Body of pancreas (tissue), 4 donors: ENCODE results near the gene MKS1. TPM values are rescaled to one million over a fixed set of nuclear protein-coding genes. Genes with fewer than 3 reads are reported as not detected.

Experiments used
- ATAC-seq: fragments of 150-250 bp; one replicate; pipeline ENCODE4 v1.9.1; 2016
- DNase-seq, 4 donors: peaks; one replicate each; pipeline ENCODE4 v3.0.0-alpha.2; 2019
- H3K27ac ChIP-seq, 4 donors: fragments of 200-600 bp; sonication (generic); 1 replicate in 3 of 4; 2 replicates in 1 of 4; pipeline versions ENCODE4 v1.5.1 to v1.6.1; 2016 to 2019; ENCODE audit warnings: mild to moderate bottlenecking in 1 of 4, mixed read lengths in 1 of 4, moderate library complexity in 1 of 4
- H3K27me3 ChIP-seq, 2 donors: fragments of 200-600 bp; sonication (generic); one replicate each; pipeline ENCODE4 v1.6.0; 2016; ENCODE audit warnings: mild to moderate bottlenecking in 1 of 2
- H3K36me3 ChIP-seq, 2 donors: fragments of 200-600 bp; sonication (generic); replicated peaks in 1 of 2; 2 replicates each; pipeline ENCODE4 v1.5.1; 2016; ENCODE audit warnings: low read depth in 2 of 2; ENCODE audit not compliant: insufficient read depth in 1 of 2
- H3K4me1 ChIP-seq: fragments of 200-600 bp; sonication (generic); one replicate; pipeline ENCODE4 v1.6.0; 2016
- H3K4me3 ChIP-seq, 2 donors: fragments of 200-600 bp; sonication (generic); 1 replicate in 1 of 2; 2 replicates in 1 of 2; pipeline ENCODE4 v1.5.1; 2016 to 2019
- H3K9me3 ChIP-seq, 3 donors: fragments of 200-600 bp; sonication (generic); 1 replicate in 2 of 3; 2 replicates in 1 of 3; pipeline ENCODE4 v1.5.1; 2016
- POLR2A ChIP-seq, 3 donors: fragments of 450-650 bp; IDR thresholded peaks; one replicate each; pipeline ENCODE4 v1.6.1; 2016; ENCODE audit warnings: antibody characterized with exemption in 3 of 3, mild to moderate bottlenecking in 2 of 3
- WGBS, 2 donors: methylation state at CpG; one replicate each; pipeline ENCODE4 v1.1.5; 2017; 5-methylcytosine and 5-hydroxymethylcytosine counted together
- intact Hi-C: fragments of 100-400 bp; cut with DNase I; formaldehyde crosslinking; loops from one replicate; pipeline ENCODE4 v1.15.1; 2023
- total RNA-seq, 2 donors: library from RNA; depleted of rRNA; stranded (reverse); fragments of >200 nt; gene quantifications; one replicate each; pipeline ENCODE4 v1.1.0, GENCODE V29; 2016
- TF ChIP-seq, protein P1 (sequence below), 7 experiments: fragments of 450-650 bp in 4 of 7; fragments of 200-600 bp in 3 of 7; sonication (generic) in 3 of 7; IDR thresholded peaks; one replicate each; pipeline ENCODE4 v1.5.1; 2016 to 2019; ENCODE audit warnings: antibody characterized with exemption in 7 of 7

The MKS1 gene
- total RNA-seq, 2 donors from 2014 or later, result 14.2 to 15.0 TPM

- intact Hi-C loops, result no loop called here
- peak in 1 of 4 donors; percentile 42 for DNase-seq
Measured at GRCh38 chr17:58232707-58233156, 13.7 kb upstream of the MKS1 start.

GRCh38 chr17:58231641-58232040 lies 12.6 kb upstream of the MKS1 start:
- Histone ChIP-seq H3K9me3 (no peaks in the 10 kb centered on the region), H3K27me3 (no peaks in the 10 kb centered on the region), H3K4me1 (no peaks in the 10 kb centered on the region), H3K4me3 (no peak overlapping the region), H3K27ac (no peak overlapping the region), H3K36me3 (no peaks in the 10 kb centered on the region)
- intact Hi-C loops, result no loop called here
- DNase-seq (no peak), ATAC-seq (no peak)
- WGBS, 2 donors, result 44 to 56% methylated on average over 2 of the region's 2 CpGs
- TF ChIP-seq, protein P1, sequence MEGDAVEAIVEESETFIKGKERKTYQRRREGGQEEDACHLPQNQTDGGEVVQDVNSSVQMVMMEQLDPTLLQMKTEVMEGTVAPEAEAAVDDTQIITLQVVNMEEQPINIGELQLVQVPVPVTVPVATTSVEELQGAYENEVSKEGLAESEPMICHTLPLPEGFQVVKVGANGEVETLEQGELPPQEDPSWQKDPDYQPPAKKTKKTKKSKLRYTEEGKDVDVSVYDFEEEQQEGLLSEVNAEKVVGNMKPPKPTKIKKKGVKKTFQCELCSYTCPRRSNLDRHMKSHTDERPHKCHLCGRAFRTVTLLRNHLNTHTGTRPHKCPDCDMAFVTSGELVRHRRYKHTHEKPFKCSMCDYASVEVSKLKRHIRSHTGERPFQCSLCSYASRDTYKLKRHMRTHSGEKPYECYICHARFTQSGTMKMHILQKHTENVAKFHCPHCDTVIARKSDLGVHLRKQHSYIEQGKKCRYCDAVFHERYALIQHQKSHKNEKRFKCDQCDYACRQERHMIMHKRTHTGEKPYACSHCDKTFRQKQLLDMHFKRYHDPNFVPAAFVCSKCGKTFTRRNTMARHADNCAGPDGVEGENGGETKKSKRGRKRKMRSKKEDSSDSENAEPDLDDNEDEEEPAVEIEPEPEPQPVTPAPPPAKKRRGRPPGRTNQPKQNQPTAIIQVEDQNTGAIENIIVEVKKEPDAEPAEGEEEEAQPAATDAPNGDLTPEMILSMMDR (IDR thresholded peaks at IDR 0.05), result no peak
- TF ChIP-seq POLR2A (IDR thresholded peaks at IDR 0.05), result no peak

More at GRCh38 chr17:58232707-58233156, 13.7 kb upstream of the MKS1 start:
- Histone ChIP-seq H3K27ac (peak overlapping the region in 1 of 4 donors; percentile 14), H3K36me3 (no peaks in the 10 kb centered on the region), H3K4me3 (no peak overlapping the region), H3K9me3 (no peaks in the 10 kb centered on the region), H3K27me3 (no peaks in the 10 kb centered on the region), H3K4me1 (no peaks in the 10 kb centered on the region)
- 56 to 78% methylated on average over 7 to 12 of the region's 12 CpGs for WGBS, 2 donors
- peak; percentile 24 for ATAC-seq
- TF ChIP-seq POLR2A (IDR thresholded peaks at IDR 0.05), result no peak
- TF ChIP-seq, protein P1 (IDR thresholded peaks at IDR 0.05), result no peak

- intact Hi-C loops, result no loop called here
Measured at GRCh38 chr17:58229881-58230280, 10.8 kb upstream of the MKS1 start.

DNA sequence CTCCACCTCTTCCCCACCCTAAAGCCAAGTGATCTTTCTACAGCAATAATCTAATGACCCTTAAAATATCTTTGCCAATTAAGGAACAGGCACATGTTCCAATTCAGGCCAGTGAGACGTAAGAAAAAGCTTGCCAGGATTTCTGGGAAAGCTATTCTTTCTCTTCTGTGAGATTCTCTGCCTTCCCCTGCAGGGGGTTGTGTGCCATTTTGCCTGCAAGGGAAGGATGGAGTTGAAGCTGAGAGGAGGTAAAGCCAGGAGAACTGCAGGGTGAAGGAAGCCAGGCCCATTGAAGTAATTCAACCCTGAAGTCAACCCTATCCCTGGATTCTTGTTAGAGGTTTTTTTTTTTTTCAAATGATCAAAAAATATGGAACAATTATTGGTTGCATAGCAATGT lies 10.3 kb upstream of the MKS1 start:
- Histone ChIP-seq H3K27me3 (no peaks in the 10 kb centered on the region), H3K4me3 (no peak overlapping the region), H3K9me3 (no peaks in the 10 kb centered on the region), H3K4me1 (no peaks in the 10 kb centered on the region), H3K27ac (no peak overlapping the region), H3K36me3 (no peaks in the 10 kb centered on the region)
- intact Hi-C loops, result no loop called here
- WGBS, 2 donors, result 73 to 76% methylated on average over 1 of the region's 1 CpG
- no peak for DNase-seq
- no peak for ATAC-seq
- TF ChIP-seq, protein P1 (IDR thresholded peaks at IDR 0.05), result no peak
- no peak for TF ChIP-seq POLR2A (IDR thresholded peaks at IDR 0.05)

More at GRCh38 chr17:58229881-58230280, 10.8 kb upstream of the MKS1 start:
- ATAC-seq (no peak), DNase-seq (no peak)
- Histone ChIP-seq H3K27me3 (no peaks in the 10 kb centered on the region), H3K4me1 (no peaks in the 10 kb centered on the region), H3K9me3 (no peaks in the 10 kb centered on the region), H3K27ac (no peak overlapping the region), H3K4me3 (no peak overlapping the region), H3K36me3 (no peaks in the 10 kb centered on the region)
- TF ChIP-seq, protein P1 (IDR thresholded peaks at IDR 0.05), result no peak
- no peak for TF ChIP-seq POLR2A (IDR thresholded peaks at IDR 0.05)
- WGBS, 2 donors, result 86 to 93% methylated on average over 4 of the region's 4 CpGs

DNA sequence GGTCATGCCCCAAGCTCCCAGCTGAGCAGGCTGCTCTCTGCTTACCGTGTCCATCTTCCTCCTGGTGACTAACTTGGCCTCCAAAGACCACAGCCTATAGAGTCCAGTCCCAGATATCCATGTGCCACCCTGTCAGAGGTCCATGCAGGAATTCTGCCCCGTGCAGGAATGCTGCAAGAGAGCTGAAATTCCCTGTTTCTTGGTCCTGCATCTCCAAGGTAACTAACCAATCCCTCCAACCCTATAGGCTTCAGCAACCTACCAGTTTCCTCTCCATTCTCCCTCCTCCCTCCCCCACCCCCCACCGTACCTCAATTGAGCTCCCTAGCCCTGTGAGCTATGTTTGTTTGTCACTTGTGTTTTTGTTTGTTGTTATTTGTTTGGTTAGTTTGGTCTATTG lies 9.6 kb upstream of the MKS1 start:
- no peak overlapping the region for H3K27ac ChIP-seq
- intact Hi-C loops, result no loop called here
- no peak for TF ChIP-seq POLR2A (IDR thresholded peaks at IDR 0.05)
- TF ChIP-seq, protein P1 (IDR thresholded peaks at IDR 0.05), result no peak
- ATAC-seq (no peak), DNase-seq (no peak)
- 34 to 37% methylated on average over 3 of the region's 3 CpGs for WGBS, 2 donors
- H3K27me3 ChIP-seq, result no peaks in the 10 kb centered on the region
- H3K36me3 ChIP-seq, result no peaks in the 10 kb centered on the region
- H3K4me1 ChIP-seq, result no peaks in the 10 kb centered on the region
- no peak overlapping the region for H3K4me3 ChIP-seq
- H3K9me3 ChIP-seq, result no peaks in the 10 kb centered on the region
